Liver (tissue), 9 donors: ENCODE results near the gene TNP2. TPM values are rescaled to one million over a fixed set of nuclear protein-coding genes. Genes with fewer than 3 reads are reported as not detected.

Source experiments
- DNase-seq: peaks from one replicate; pipeline ENCODE4 v3.0.0-alpha.2; 2017; ENCODE audit warnings: low spot score
- H3K27ac ChIP-seq, 2 donors: one replicate each; pipeline ENCODE4 v1.7.0; 2013; ENCODE audit warnings: inconsistent platforms in 2 of 2, low read length in 2 of 2, control low read depth in 1 of 2, low read depth in 1 of 2, mild to moderate bottlenecking in 1 of 2
- H3K27me3 ChIP-seq, 4 donors: one replicate each; pipeline versions ENCODE4 v1.6.1 to v1.7.0; 2013; ENCODE audit warnings: low read length in 3 of 4, inconsistent platforms in 1 of 4, mild to moderate bottlenecking in 1 of 4, moderate library complexity in 1 of 4; ENCODE audit not compliant: control insufficient read depth in 4 of 4, insufficient read depth in 4 of 4
- H3K36me3 ChIP-seq, 4 donors: one replicate each; pipeline versions ENCODE4 v1.6.1 to v1.7.0; 2013; ENCODE audit warnings: low read length in 3 of 4, mild to moderate bottlenecking in 3 of 4, low read depth in 1 of 4, moderate library complexity in 1 of 4; ENCODE audit not compliant: control insufficient read depth in 4 of 4, insufficient read depth in 3 of 4
- H3K4me1 ChIP-seq, 4 donors: one replicate each; pipeline versions ENCODE4 v1.6.1 to v1.7.0; 2013; ENCODE audit warnings: low read length in 3 of 4, mild to moderate bottlenecking in 3 of 4, moderate library complexity in 1 of 4; ENCODE audit not compliant: control insufficient read depth in 4 of 4, insufficient read depth in 4 of 4
- H3K4me3 ChIP-seq, 3 donors: one replicate each; pipeline versions ENCODE4 v1.6.1 to v1.7.0; 2013; ENCODE audit warnings: low read length in 3 of 3, control low read depth in 1 of 3, low read depth in 1 of 3, mild to moderate bottlenecking in 1 of 3
- H3K9ac ChIP-seq, 2 donors: one replicate each; pipeline ENCODE4 v1.7.0; 2013; ENCODE audit warnings: low read length in 2 of 2, mild to moderate bottlenecking in 2 of 2, moderate library complexity in 2 of 2, control low read depth in 1 of 2, low read depth in 1 of 2
- H3K9me3 ChIP-seq, 4 donors: one replicate each; pipeline versions ENCODE4 v1.6.1 to v1.7.0; 2013; ENCODE audit warnings: low read length in 3 of 4; ENCODE audit not compliant: control insufficient read depth in 4 of 4
- ATF3 ChIP-seq: IDR thresholded peaks from 2 replicates; pipeline ENCODE4 v1.6.1; 2016; ENCODE audit warnings: antibody characterized with exemption
- EGR1 ChIP-seq, 2 donors: IDR thresholded peaks; 2 replicates each; pipeline ENCODE4 v1.6.1; 2016 to 2018; ENCODE audit warnings: antibody characterized with exemption in 2 of 2, low read depth in 2 of 2
- FOXA1 ChIP-seq: IDR thresholded peaks from 2 replicates; pipeline ENCODE4 v1.6.1; 2016; ENCODE audit warnings: antibody characterized with exemption
- FOXA2 ChIP-seq: IDR thresholded peaks from 2 replicates; pipeline ENCODE4 v1.6.1; 2016; ENCODE audit warnings: antibody characterized with exemption
- GABPA ChIP-seq, 2 donors: IDR thresholded peaks in 1 of 2; conservative IDR thresholded peaks in 1 of 2; 2 replicates each; pipeline ENCODE4 v1.6.1; 2016; ENCODE audit warnings: antibody characterized with exemption in 2 of 2, mild to moderate bottlenecking in 1 of 2, moderate library complexity in 1 of 2
- HNF4A ChIP-seq, 2 donors: conservative IDR thresholded peaks; 2 replicates each; pipeline ENCODE4 v1.6.1; 2016; ENCODE audit warnings: antibody characterized with exemption in 2 of 2, mild to moderate bottlenecking in 2 of 2
- HNF4G ChIP-seq: IDR thresholded peaks from 2 replicates; pipeline ENCODE4 v1.6.1; 2016; ENCODE audit warnings: antibody characterized with exemption
- JUND ChIP-seq, 2 donors: IDR thresholded peaks; 2 replicates each; pipeline ENCODE4 v1.6.1; 2016; ENCODE audit warnings: antibody characterized with exemption in 2 of 2
- MAX ChIP-seq: IDR thresholded peaks from 2 replicates; pipeline ENCODE4 v1.6.1; 2016; ENCODE audit warnings: antibody characterized with exemption
- NR2F2 ChIP-seq: IDR thresholded peaks from 2 replicates; pipeline ENCODE4 v1.6.1; 2016; ENCODE audit warnings: antibody characterized with exemption
- RAD21 ChIP-seq, 2 donors: IDR thresholded peaks; 2 replicates each; pipeline ENCODE4 v1.6.1; 2016; ENCODE audit warnings: antibody characterized with exemption in 2 of 2, mild to moderate bottlenecking in 2 of 2
- REST ChIP-seq: IDR thresholded peaks from 2 replicates; pipeline ENCODE4 v1.6.1; 2016; ENCODE audit warnings: antibody characterized with exemption, mild to moderate bottlenecking
- RXRA ChIP-seq, 2 donors: IDR thresholded peaks; 2 replicates each; pipeline ENCODE4 v1.6.1; 2017 to 2018; ENCODE audit warnings: antibody characterized with exemption in 2 of 2, mild to moderate bottlenecking in 1 of 2
- SP1 ChIP-seq: IDR thresholded peaks from 2 replicates; pipeline ENCODE4 v1.6.1; 2018; ENCODE audit warnings: antibody characterized with exemption, mild to moderate bottlenecking
- TAF1 ChIP-seq: conservative IDR thresholded peaks from 2 replicates; pipeline ENCODE4 v1.6.1; 2016; ENCODE audit warnings: antibody characterized with exemption, mild to moderate bottlenecking
- YY1 ChIP-seq: IDR thresholded peaks from 2 replicates; pipeline ENCODE4 v1.6.1; 2016; ENCODE audit warnings: antibody characterized with exemption, mild to moderate bottlenecking
- ZBTB33 ChIP-seq: IDR thresholded peaks from 2 replicates; pipeline ENCODE4 v1.6.1; 2016; ENCODE audit warnings: antibody characterized with exemption
- whole genome bisulfite sequencing: extraction: QIAGEN DNeasy Blood & Tissue Kit; methylation state at CpG from one replicate; pipeline ENCODE4 v1.1.7; 2013; 5-methylcytosine and 5-hydroxymethylcytosine counted together
- polyA plus RNA-seq, 2 donors: library from polyadenylated mRNA; stranded (reverse) in 1 of 2; unstranded in 1 of 2; fragments of 200-250 nt in 1 of 2; fragments of >200 nt in 1 of 2; fragmentation: Nextera tagmentation in 1 of 2; extraction: Ambion mirVana in 1 of 2; gene quantifications; one replicate each; pipeline versions ENCODE4 v1.2.1 to v1.2.3, GENCODE V29; 2013 to 2015
- total RNA-seq, 2 donors: library from RNA; depleted of rRNA; stranded (reverse); fragments of >200 nt; gene quantifications; one replicate each; pipeline ENCODE4 v1.2.3, GENCODE V29; 2014
- TF ChIP-seq, protein P1 (sequence below): fragments of 150-350 bp; IDR thresholded peaks from 2 replicates; pipeline ENCODE4 v1.5.1; 2017; ENCODE audit warnings: improper control_type of control experiment, low read depth, low read length; ENCODE audit not compliant: missing input control
- donor health status: healthy.
- donor health status: healthy.
- donor health status: healthy.
- donor health status: healthy.
- donor health status: healthy.

Gene TNP2
- total and polyA plus RNA-seq, 4 donors, result not detected

DNA sequence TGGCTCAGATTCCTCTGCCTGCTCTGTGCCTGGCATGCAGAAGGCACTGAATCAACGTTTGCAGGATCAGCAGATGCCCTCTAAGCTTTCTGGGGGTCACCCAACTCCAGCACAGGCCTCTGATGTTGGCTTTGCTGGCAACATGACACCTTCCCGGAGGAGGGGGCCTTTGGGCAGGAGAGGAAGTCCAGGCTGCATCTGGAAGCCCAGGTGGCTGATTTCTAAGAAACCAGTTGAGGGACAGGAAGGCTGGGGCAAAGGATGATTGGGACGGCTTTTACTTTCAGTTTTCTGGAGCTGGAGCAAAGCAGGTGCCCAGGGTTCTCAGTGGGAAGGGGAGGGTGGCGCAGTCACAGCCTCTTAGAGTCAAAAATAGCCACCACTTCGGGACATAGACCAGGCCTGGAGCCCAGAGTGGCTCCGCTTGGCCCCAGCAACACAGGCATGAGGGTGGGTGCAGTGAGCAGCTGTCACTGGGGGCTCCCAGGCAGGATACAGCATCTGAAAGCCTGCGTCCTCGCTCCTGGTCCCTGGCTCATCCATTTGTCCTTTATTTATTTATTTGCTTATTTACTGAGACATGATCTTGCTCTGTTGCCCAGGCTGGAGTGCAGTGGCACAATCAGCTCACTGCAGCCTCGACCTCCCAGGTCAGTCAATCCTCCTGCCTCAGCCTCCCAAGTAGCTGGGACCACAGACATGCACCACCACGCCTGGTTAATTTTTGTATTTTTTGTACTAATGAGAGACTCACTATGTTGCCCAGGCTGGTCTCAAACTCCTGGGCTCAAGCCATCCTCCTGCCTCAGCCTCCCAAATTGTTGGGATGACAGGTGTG is 28.3 kb downstream of the TNP2 start:
- Histone ChIP-seq H3K27ac (no peak overlapping the region), H3K36me3 (no peaks in the 10 kb centered on the region), H3K9ac (no peak overlapping the region), H3K27me3 (no peaks in the 10 kb centered on the region), H3K4me1 (peaks cover 2 to 10% (median 9%) of the 10 kb centered on the region in 4 donors), H3K9me3 (no peaks in the 10 kb centered on the region), H3K4me3 (no peak overlapping the region)
- 68% methylated on average over 10 of the region's 10 CpGs for WGBS
- TF ChIP-seq YY1 (no peak), REST (no peak), TAF1 (no peak), EGR1 (IDR thresholded peaks at IDR 0.05; ENCODE audit: low read depth in 2 of 2) (no peak)
- DNase-seq, result no peak

GRCh38 chr16:11239644-11240632 is 29.2 kb downstream of the TNP2 start:
- H3K27ac ChIP-seq, result no peak overlapping the region
- H3K9ac ChIP-seq, result no peak overlapping the region
- no peaks in the 10 kb centered on the region for H3K9me3 ChIP-seq
- WGBS, result 88% methylated on average over 10 of the region's 10 CpGs
- peaks cover 2 to 7% (median 4%) of the 10 kb centered on the region in 4 donors for H3K4me1 ChIP-seq
- H3K27me3 ChIP-seq, result no peaks in the 10 kb centered on the region
- TF ChIP-seq SP1 (no peak), FOXA2 (no peak), NR2F2 (no peak), HNF4G (no peak), MAX (no peak), ATF3 (no peak), JUND (IDR thresholded peaks at IDR 0.05) (no peak), EGR1 (IDR thresholded peaks at IDR 0.05; ENCODE audit: low read depth in 2 of 2) (no peak), GABPA (IDR thresholded peaks at IDR 0.05 in 1 of 2, conservative IDR thresholded peaks at IDR 0.05 in 1 of 2) (no peak), ZBTB33 (no peak), RAD21 (IDR thresholded peaks at IDR 0.05) (no peak), TAF1 (no peak), REST (no peak), FOXA1 (no peak), YY1 (no peak), HNF4A (conservative IDR thresholded peaks at IDR 0.05) (no peak), RXRA (IDR thresholded peaks at IDR 0.05) (no peak)
- TF ChIP-seq, protein P1, sequence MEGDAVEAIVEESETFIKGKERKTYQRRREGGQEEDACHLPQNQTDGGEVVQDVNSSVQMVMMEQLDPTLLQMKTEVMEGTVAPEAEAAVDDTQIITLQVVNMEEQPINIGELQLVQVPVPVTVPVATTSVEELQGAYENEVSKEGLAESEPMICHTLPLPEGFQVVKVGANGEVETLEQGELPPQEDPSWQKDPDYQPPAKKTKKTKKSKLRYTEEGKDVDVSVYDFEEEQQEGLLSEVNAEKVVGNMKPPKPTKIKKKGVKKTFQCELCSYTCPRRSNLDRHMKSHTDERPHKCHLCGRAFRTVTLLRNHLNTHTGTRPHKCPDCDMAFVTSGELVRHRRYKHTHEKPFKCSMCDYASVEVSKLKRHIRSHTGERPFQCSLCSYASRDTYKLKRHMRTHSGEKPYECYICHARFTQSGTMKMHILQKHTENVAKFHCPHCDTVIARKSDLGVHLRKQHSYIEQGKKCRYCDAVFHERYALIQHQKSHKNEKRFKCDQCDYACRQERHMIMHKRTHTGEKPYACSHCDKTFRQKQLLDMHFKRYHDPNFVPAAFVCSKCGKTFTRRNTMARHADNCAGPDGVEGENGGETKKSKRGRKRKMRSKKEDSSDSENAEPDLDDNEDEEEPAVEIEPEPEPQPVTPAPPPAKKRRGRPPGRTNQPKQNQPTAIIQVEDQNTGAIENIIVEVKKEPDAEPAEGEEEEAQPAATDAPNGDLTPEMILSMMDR, result no peak
- no peaks in the 10 kb centered on the region for H3K36me3 ChIP-seq
- H3K4me3 ChIP-seq, result no peak overlapping the region
- no peak for DNase-seq
